DND-41 (cell line): ENCODE measurements around the gene SH3BGR.

Experiments
- ATAC-seq: fragments of 200-7000 bp; cut with Tn5 transposase; 3 replicates; pipeline ENCODE4 v1.9.1; 2021; ENCODE audit warnings: low read depth; ENCODE audit not compliant: insufficient read depth
- DNase-seq: peaks from one replicate; pipeline ENCODE4 v3.0.0-alpha.2; 2020
- H2AFZ ChIP-seq: 2 replicates; pipeline ENCODE4 v1.6.0; 2012; ENCODE audit warnings: low read depth, low read length
- H3K27ac ChIP-seq: 2 replicates; pipeline ENCODE4 v1.5.1; 2012; ENCODE audit warnings: low read length, inconsistent platforms
- H3K27me3 ChIP-seq: fragments of 200-600 bp; sonication (generic); 2 replicates; pipeline ENCODE4 v1.6.0; 2012; ENCODE audit warnings: low read length, mild to moderate bottlenecking, inconsistent platforms; ENCODE audit not compliant: insufficient read depth, poor library complexity
- H3K36me3 ChIP-seq: 2 replicates; pipeline ENCODE4 v1.5.1; 2012; ENCODE audit warnings: low read length, inconsistent platforms; ENCODE audit not compliant: insufficient read depth
- H3K4me1 ChIP-seq: 2 replicates; pipeline ENCODE4 v1.5.1; 2012; ENCODE audit warnings: mild to moderate bottlenecking, low read length; ENCODE audit not compliant: insufficient read depth
- H3K4me2 ChIP-seq: 2 replicates; pipeline ENCODE4 v1.6.0; 2012; ENCODE audit warnings: mild to moderate bottlenecking, moderate library complexity, low read length, inconsistent platforms; ENCODE audit not compliant: insufficient read depth
- H3K4me3 ChIP-seq, 2 experiments: fragments of 200-600 bp in 1 of 2; shearing (Covaris generic) in 1 of 2; 2 replicates each; pipeline ENCODE4 v1.5.1; 2012 to 2016; ENCODE audit warnings: inconsistent platforms in 2 of 2, low read length in 2 of 2, mild to moderate bottlenecking in 2 of 2, low read depth in 1 of 2, moderate library complexity in 1 of 2
- H3K79me2 ChIP-seq: 2 replicates; pipeline ENCODE4 v1.6.0; 2012; ENCODE audit warnings: low read length, inconsistent platforms; ENCODE audit not compliant: insufficient read depth
- H3K9ac ChIP-seq: 2 replicates; pipeline ENCODE4 v1.6.0; 2012; ENCODE audit warnings: low read depth, mild to moderate bottlenecking, inconsistent platforms, low read length, moderate library complexity
- H3K9me3 ChIP-seq: 2 replicates; pipeline ENCODE4 v1.5.1; 2012; ENCODE audit warnings: low read length, moderate library complexity, mild to moderate bottlenecking, inconsistent platforms; ENCODE audit not compliant: insufficient read depth, severe bottlenecking
- H4K20me1 ChIP-seq: 2 replicates; pipeline ENCODE4 v1.6.0; 2012; ENCODE audit warnings: low read length; ENCODE audit not compliant: insufficient read depth
- CTCF ChIP-seq: IDR thresholded peaks from 2 replicates; pipeline ENCODE4 v1.5.1; 2012; ENCODE audit warnings: borderline replicate concordance, low read length, moderate library complexity, mild to moderate bottlenecking; ENCODE audit not compliant: poor library complexity, severe bottlenecking; ENCODE audit errors: extremely low read depth
- EZH2 ChIP-seq: IDR thresholded peaks from 3 replicates; pipeline ENCODE4 v1.6.1; 2012; ENCODE audit warnings: borderline replicate concordance, low read depth, mild to moderate bottlenecking, moderate library complexity, low read length, inconsistent platforms; ENCODE audit not compliant: severe bottlenecking

The SH3BGR gene

GRCh38 chr21:39463308-39463707 is 11.5 kb downstream of the SH3BGR start:
- no peak for TF ChIP-seq CTCF
- no peak for TF ChIP-seq EZH2
- Histone ChIP-seq H4K20me1 (no peaks in the 10 kb centered on the region), H3K9ac (no peak overlapping the region), H3K4me3 (no peak overlapping the region), H3K36me3 (no peaks in the 10 kb centered on the region), H3K27me3 (no peaks in the 10 kb centered on the region), H3K4me1 (no peaks in the 10 kb centered on the region), H3K27ac (no peak overlapping the region), H3K79me2 (no peaks in the 10 kb centered on the region), H2AFZ (no peak overlapping the region), H3K4me2 (no peak overlapping the region), H3K9me3 (no peaks in the 10 kb centered on the region)
- DNase-seq = no peak
- ATAC-seq = no peak

- H4K20me1 ChIP-seq = no peaks in the 10 kb centered on the region
- H3K4me3 ChIP-seq = no peak overlapping the region
- no peaks in the 10 kb centered on the region for H3K36me3 ChIP-seq
- no peak overlapping the region for H3K4me2 ChIP-seq
- H3K27ac ChIP-seq = no peak overlapping the region
- H3K9ac ChIP-seq = no peak overlapping the region
- DNase-seq = no peak
- ATAC-seq = no peak
- H2AFZ ChIP-seq = no peak overlapping the region
- no peaks in the 10 kb centered on the region for H3K79me2 ChIP-seq
- no peak for TF ChIP-seq CTCF
- no peak for TF ChIP-seq EZH2
- no peaks in the 10 kb centered on the region for H3K9me3 ChIP-seq
- H3K27me3 ChIP-seq = no peaks in the 10 kb centered on the region
- H3K4me1 ChIP-seq = no peaks in the 10 kb centered on the region
Measured at GRCh38 chr21:39466584-39466983, 14.8 kb downstream of the SH3BGR start.

- Histone ChIP-seq H4K20me1 (peaks cover 2% of the 10 kb centered on the region; the same call in 1 of the 2 replicates), H3K79me2 (no peaks in the 10 kb centered on the region), H3K9me3 (no peaks in the 10 kb centered on the region), H3K27me3 (no peaks in the 10 kb centered on the region), H2AFZ (no peak overlapping the region), H3K4me1 (no peaks in the 10 kb centered on the region), H3K9ac (no peak overlapping the region), H3K27ac (no peak overlapping the region), H3K36me3 (no peaks in the 10 kb centered on the region), H3K4me2 (no peak overlapping the region), H3K4me3 (no peak overlapping the region)
- no peak for TF ChIP-seq EZH2
- no peak for TF ChIP-seq CTCF
- no peak for ATAC-seq
- DNase-seq = no peak
Measured at GRCh38 chr21:39467746-39468145, 16.0 kb downstream of the SH3BGR start.

- TF ChIP-seq CTCF (no peak), EZH2 (no peak)
- Histone ChIP-seq H3K36me3 (no peaks in the 10 kb centered on the region), H3K9me3 (no peaks in the 10 kb centered on the region), H3K9ac (no peak overlapping the region), H3K4me2 (no peak overlapping the region), H4K20me1 (peaks cover 2% of the 10 kb centered on the region; the same call in 1 of the 2 replicates), H3K27me3 (no peaks in the 10 kb centered on the region), H3K4me3 (no peak overlapping the region), H2AFZ (no peak overlapping the region), H3K4me1 (no peaks in the 10 kb centered on the region), H3K79me2 (no peaks in the 10 kb centered on the region), H3K27ac (no peak overlapping the region)
- no peak for DNase-seq
- ATAC-seq = no peak
Measured at GRCh38 chr21:39468559-39468958, 16.8 kb downstream of the SH3BGR start.
